ENCODE measurements around the gene LTB4R.

LTB4R gene

DNA sequence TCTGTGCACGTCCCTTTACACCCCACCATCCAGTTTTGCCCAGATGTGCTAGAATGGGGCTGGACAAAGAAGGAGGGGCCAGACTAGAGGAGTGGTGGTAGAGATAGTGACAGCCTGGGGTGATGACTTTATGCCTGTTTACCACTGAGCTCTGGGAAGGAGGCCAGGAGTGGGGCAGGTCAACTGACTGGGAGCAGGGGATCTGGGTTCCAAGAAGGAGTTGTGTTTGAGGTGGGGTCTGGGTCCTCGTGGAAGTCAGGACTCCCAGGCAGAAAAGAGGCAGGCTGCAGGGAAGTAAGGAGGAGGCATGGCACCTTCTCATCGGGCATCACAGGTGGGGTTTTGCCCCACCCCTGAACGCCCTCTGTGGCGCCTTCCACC is 1.0 kb upstream of the LTB4R start:
- Histone ChIP-seq H3K27ac (ENCODE audit: low read length) (no peak overlapping the region), H3K27me3 (ENCODE audit: low read depth, low read length) (no peaks in the 10 kb centered on the region), H3K9me3 (ENCODE audit: insufficient read depth, low read length) (no peaks in the 10 kb centered on the region), H3K4me3 (ENCODE audit: low read length) (no peak overlapping the region), H3K4me1 (ENCODE audit: low read length) (peaks cover 4% of the 10 kb centered on the region), H3K79me2 (ENCODE audit: low read length) (no peaks in the 10 kb centered on the region), H3K36me3 (replicated peaks; ENCODE audit: low read depth, low read length) (peaks cover 21% of the 10 kb centered on the region), H3K4me2 (ENCODE audit: low read length) (no peak overlapping the region), H3K9ac (ENCODE audit: low read length) (no peak overlapping the region), H4K20me1 (ENCODE audit: insufficient read depth, low read length) (no peaks in the 10 kb centered on the region), H2AFZ (ENCODE audit: low read depth, low read length) (no peak overlapping the region)
- TF ChIP-seq EZH2phosphoT487 (IDR thresholded peaks at IDR 0.05; ENCODE audit: low read depth): no peak
- TF ChIP-seq, protein P1, sequence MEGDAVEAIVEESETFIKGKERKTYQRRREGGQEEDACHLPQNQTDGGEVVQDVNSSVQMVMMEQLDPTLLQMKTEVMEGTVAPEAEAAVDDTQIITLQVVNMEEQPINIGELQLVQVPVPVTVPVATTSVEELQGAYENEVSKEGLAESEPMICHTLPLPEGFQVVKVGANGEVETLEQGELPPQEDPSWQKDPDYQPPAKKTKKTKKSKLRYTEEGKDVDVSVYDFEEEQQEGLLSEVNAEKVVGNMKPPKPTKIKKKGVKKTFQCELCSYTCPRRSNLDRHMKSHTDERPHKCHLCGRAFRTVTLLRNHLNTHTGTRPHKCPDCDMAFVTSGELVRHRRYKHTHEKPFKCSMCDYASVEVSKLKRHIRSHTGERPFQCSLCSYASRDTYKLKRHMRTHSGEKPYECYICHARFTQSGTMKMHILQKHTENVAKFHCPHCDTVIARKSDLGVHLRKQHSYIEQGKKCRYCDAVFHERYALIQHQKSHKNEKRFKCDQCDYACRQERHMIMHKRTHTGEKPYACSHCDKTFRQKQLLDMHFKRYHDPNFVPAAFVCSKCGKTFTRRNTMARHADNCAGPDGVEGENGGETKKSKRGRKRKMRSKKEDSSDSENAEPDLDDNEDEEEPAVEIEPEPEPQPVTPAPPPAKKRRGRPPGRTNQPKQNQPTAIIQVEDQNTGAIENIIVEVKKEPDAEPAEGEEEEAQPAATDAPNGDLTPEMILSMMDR (IDR thresholded peaks at IDR 0.05; ENCODE audit: low read depth, low read length): no peak

DNA sequence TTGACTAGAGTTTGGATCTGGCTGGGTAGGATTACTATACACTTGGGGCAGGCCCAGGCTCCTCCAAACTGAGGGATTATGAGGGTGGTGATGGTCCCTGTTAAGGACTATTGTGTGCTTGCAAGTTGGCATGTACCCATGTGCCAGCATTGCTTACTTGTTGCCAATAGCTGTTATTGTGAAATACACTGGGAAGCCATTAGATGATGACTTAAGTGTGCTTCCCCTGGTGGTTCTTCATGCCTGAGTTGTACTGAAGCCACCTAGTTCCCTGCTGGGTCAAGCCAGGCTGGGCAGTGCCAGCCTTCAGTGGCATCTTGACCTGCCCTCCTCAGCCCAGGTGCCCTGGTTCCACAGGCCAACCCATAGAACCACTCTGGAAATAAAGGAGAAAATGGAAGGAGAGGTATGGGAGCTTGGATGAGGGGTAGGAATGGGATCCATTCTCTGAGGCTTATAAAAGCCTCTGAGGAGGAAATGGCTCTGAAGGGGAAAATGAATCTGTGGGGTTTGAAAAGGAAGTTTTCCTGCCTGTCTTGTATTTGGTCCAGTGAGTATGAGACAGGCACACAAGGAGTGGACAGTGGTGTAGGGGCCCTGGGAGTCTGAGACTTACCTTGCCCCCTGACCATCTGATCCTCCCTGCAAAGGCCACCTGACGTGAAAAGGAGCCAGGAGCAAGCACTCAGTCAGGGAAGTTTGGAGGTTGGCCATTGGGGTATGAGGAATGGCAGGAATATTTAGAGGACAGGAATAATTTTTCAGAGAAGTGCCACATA is 724 bp downstream of the LTB4R start:
- H3K4me3 ChIP-seq (ENCODE audit: low read length): no peak overlapping the region
- H3K27ac ChIP-seq (ENCODE audit: low read length): no peak overlapping the region
- no peak overlapping the region for H3K4me2 ChIP-seq (ENCODE audit: low read length)

DNA sequence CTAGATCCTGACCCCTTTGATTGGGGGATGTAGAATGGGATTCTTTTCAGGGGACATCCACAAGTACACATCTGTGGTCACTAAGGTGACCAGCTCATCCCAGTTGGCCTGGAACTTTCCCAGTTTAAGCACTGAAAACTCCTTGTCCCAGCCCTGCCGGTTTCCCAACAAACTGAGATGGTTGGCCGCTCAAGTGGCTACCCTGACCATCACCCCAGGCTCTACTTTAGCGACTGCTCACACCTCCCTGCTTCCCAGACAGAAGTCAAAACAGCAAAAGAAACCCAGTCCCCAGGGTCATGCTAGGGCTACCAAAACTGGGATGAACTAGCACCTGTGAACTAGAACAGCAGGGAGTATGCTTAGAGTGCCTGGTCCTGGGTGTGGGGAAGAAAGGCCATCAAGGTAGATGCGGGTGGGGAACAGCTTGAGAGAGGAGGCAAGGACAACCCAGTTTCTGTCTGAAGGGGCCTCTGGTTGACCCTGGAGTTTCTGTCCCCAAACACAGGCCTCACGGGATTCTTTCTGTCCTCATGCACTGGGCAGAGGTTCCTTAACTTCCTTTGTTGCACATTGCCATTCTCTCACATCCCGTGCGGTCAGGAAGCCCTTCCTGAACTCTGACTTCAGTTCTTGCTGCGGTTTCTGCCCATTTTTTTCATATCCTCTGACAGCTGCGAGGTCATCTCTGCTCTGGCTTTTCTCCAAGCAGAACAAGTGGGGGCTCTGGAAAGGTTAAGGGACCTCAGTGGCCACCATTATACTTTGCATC is 1.6 kb downstream of the LTB4R start:
- H3K27ac ChIP-seq (ENCODE audit: low read length): no peak overlapping the region
- H3K79me2 ChIP-seq (ENCODE audit: low read length): no peaks in the 10 kb centered on the region
- peaks cover 4% of the 10 kb centered on the region for H3K36me3 ChIP-seq (replicated peaks; ENCODE audit: low read depth, low read length)
- TF ChIP-seq EZH2phosphoT487 (IDR thresholded peaks at IDR 0.05; ENCODE audit: low read depth): no peak
- TF ChIP-seq, protein P1 (IDR thresholded peaks at IDR 0.05; ENCODE audit: low read depth, low read length): no peak
- H3K4me2 ChIP-seq (ENCODE audit: low read length): no peak overlapping the region
- no peak overlapping the region for H3K4me3 ChIP-seq (ENCODE audit: low read length)
- no peaks in the 10 kb centered on the region for H3K27me3 ChIP-seq (ENCODE audit: low read depth, low read length)
- H2AFZ ChIP-seq (ENCODE audit: low read depth, low read length): no peak overlapping the region
- no peaks in the 10 kb centered on the region for H3K9me3 ChIP-seq (ENCODE audit: insufficient read depth, low read length)
- H3K9ac ChIP-seq (ENCODE audit: low read length): no peak overlapping the region
- peaks cover under 1% of the 10 kb centered on the region for H3K4me1 ChIP-seq (ENCODE audit: low read length)
- H4K20me1 ChIP-seq (ENCODE audit: insufficient read depth, low read length): no peaks in the 10 kb centered on the region

More for the DNA sequence above, 724 bp downstream of the LTB4R start:
- Histone ChIP-seq H4K20me1 (ENCODE audit: insufficient read depth, low read length) (no peaks in the 10 kb centered on the region), H2AFZ (ENCODE audit: low read depth, low read length) (no peak overlapping the region), H3K4me1 (ENCODE audit: low read length) (peaks cover 4% of the 10 kb centered on the region), H3K79me2 (ENCODE audit: low read length) (no peaks in the 10 kb centered on the region), H3K9ac (ENCODE audit: low read length) (no peak overlapping the region), H3K36me3 (replicated peaks; ENCODE audit: low read depth, low read length) (peaks cover 11% of the 10 kb centered on the region), H3K9me3 (ENCODE audit: insufficient read depth, low read length) (no peaks in the 10 kb centered on the region), H3K27me3 (ENCODE audit: low read depth, low read length) (no peaks in the 10 kb centered on the region)
- TF ChIP-seq, protein P1 (IDR thresholded peaks at IDR 0.05; ENCODE audit: low read depth, low read length): no peak
- TF ChIP-seq EZH2phosphoT487 (IDR thresholded peaks at IDR 0.05; ENCODE audit: low read depth): no peak

DNA sequence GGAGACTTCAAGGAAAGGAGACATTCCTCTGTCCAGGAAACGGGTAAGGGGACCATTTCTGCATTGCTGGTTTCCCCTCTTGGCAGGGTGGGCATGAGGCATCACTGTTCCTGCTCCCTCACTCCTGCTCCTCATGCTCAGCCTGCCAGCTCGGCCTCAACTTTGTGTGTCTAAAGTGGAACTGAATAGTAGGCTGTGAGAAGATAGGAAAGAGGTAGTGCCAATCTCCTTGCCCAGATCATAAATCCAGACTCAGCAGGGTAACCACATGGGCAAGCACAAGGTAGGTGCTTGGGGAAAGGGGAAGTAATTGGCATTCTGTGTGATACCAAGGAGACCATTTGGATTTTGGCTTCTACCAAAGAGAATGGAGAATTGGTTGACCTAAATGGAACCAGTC is 2.6 kb downstream of the LTB4R start:
- Histone ChIP-seq H3K9me3 (ENCODE audit: insufficient read depth, low read length) (no peaks in the 10 kb centered on the region), H3K27me3 (ENCODE audit: low read depth, low read length) (no peaks in the 10 kb centered on the region), H3K9ac (ENCODE audit: low read length) (no peak overlapping the region), H3K27ac (ENCODE audit: low read length) (no peak overlapping the region), H3K36me3 (replicated peaks; ENCODE audit: low read depth, low read length) (no peaks in the 10 kb centered on the region), H3K4me3 (ENCODE audit: low read length) (no peak overlapping the region), H3K4me1 (ENCODE audit: low read length) (no peaks in the 10 kb centered on the region), H3K79me2 (ENCODE audit: low read length) (no peaks in the 10 kb centered on the region), H4K20me1 (ENCODE audit: insufficient read depth, low read length) (no peaks in the 10 kb centered on the region), H2AFZ (ENCODE audit: low read depth, low read length) (no peak overlapping the region), H3K4me2 (ENCODE audit: low read length) (no peak overlapping the region)
- no peak for TF ChIP-seq EZH2phosphoT487 (IDR thresholded peaks at IDR 0.05; ENCODE audit: low read depth)
- TF ChIP-seq, protein P1 (IDR thresholded peaks at IDR 0.05; ENCODE audit: low read depth, low read length): no peak

All from OCI-LY3 (cell line).